BJ (cell line): ENCODE measurements around the gene CD8B. TPM values are rescaled to one million over a fixed set of nuclear protein-coding genes. Genes with fewer than 3 reads are reported as not detected.
A peak's percentile ranks its signal among the peaks of the same experiment; 100 is the strongest.
"Not testable (repeated sequence)": the region's sequence is repeated elsewhere in the genome, so short reads cannot be mapped to it uniquely, and the experiment has no call there.

Source experiments
- CTCF ChIA-PET: fragments of 350-600 bp; formaldehyde crosslinking; extraction: SDS; loops from one replicate; lab custom pipeline; 2021; ENCODE audit warnings: antibody characterized with exemption, inconsistent platforms; lab: Yijun Ruan, JAX
- POLR2A ChIA-PET: fragments of 300-600 bp; sonication (Branson Sonifier 250); formaldehyde crosslinking; extraction: SDS; loops from one replicate; lab custom pipeline; 2021; ENCODE audit warnings: antibody characterized with exemption; lab: Charles Lee
- DNase-seq: peaks from one replicate; pipeline ENCODE4 v3.0.0-alpha.2; 2011; ENCODE audit warnings: low read depth
- H3K27me3 ChIP-seq: 2 replicates; pipeline ENCODE4 v1.6.0; 2011; ENCODE audit warnings: low read length; ENCODE audit not compliant: control insufficient read depth, insufficient read depth
- H3K36me3 ChIP-seq: 2 replicates; pipeline ENCODE4 v1.5.1; 2011; ENCODE audit warnings: low read length; ENCODE audit not compliant: control insufficient read depth, insufficient read depth
- H3K4me3 ChIP-seq: 2 replicates; pipeline ENCODE4 v1.5.1; 2011; ENCODE audit warnings: low read depth, mild to moderate bottlenecking, control low read depth, low read length
- CTCF ChIP-seq: IDR thresholded peaks from 2 replicates; pipeline ENCODE4 v1.5.1; 2011; ENCODE audit warnings: low read depth, mild to moderate bottlenecking, control low read depth, inconsistent platforms, low read length, moderate library complexity; ENCODE audit not compliant: insufficient read depth
- polyA minus RNA-seq: library from RNA; depleted of rRNA, polyadenylated mRNA; stranded (reverse); fragments of >200 nt; gene quantifications from 2 replicates; pipeline ENCODE4 v1.2.3, GENCODE V29; 2011; rRNA and poly(A)+ RNA removed
- polyA plus RNA-seq: library from polyadenylated mRNA; depleted of rRNA; stranded (reverse); fragments of >200 nt; gene quantifications from 2 replicates; pipeline ENCODE4 v1.2.3, GENCODE V29; 2011; rRNA removed

CD8B gene
- polyA plus RNA-seq (not detected in 2 replicates), polyA minus RNA-seq (not detected in 2 replicates)

- DNase-seq, CTCF ChIA-PET, H3K27me3 ChIP-seq, H3K36me3 ChIP-seq, H3K4me3 ChIP-seq, POLR2A ChIA-PET: not testable (repeated sequence)
Measured at GRCh38 chr2:86861628-86862379, at the start of gene CD8B. Gene CD8B (minus strand): TSS chr2:86861886. CDS start chr2:86861865, 21 bp downstream.

GRCh38 chr2:86905868-86906267, 44.2 kb upstream of the CD8B start:
- CTCF ChIA-PET, H3K27me3 ChIP-seq, H3K36me3 ChIP-seq, POLR2A ChIA-PET, DNase-seq, H3K4me3 ChIP-seq: not testable (repeated sequence)

- CTCF ChIA-PET, result not testable (repeated sequence)
Measured at GRCh38 chr2:86900687-86901086, 39.0 kb upstream of the CD8B start.

GRCh38 chr2:86886026-86886425, 24.3 kb upstream of the CD8B start:
- POLR2A ChIA-PET, H3K27me3 ChIP-seq, DNase-seq, H3K36me3 ChIP-seq, H3K4me3 ChIP-seq, CTCF ChIA-PET: not testable (repeated sequence)

More at GRCh38 chr2:86900687-86901086, 39.0 kb upstream of the CD8B start:
- TF ChIP-seq CTCF, result 0 out of 2 replicates have a peak, but pooled peaks have one; percentile 2
- H3K36me3 ChIP-seq, DNase-seq, POLR2A ChIA-PET, H3K4me3 ChIP-seq, H3K27me3 ChIP-seq: not testable (repeated sequence)

- H3K4me3 ChIP-seq, CTCF ChIA-PET: not testable (repeated sequence)
Measured at GRCh38 chr2:86882865-86883264, 21.2 kb upstream of the CD8B start.

GRCh38 chr2:86882118-86882665, 20.5 kb upstream of the CD8B start:
- POLR2A ChIA-PET, H3K27me3 ChIP-seq, CTCF ChIA-PET: not testable (repeated sequence)

More at GRCh38 chr2:86882865-86883264, 21.2 kb upstream of the CD8B start:
- H3K36me3 ChIP-seq, H3K27me3 ChIP-seq, POLR2A ChIA-PET, DNase-seq: not testable (repeated sequence)

GRCh38 chr2:86878986-86879385, 17.3 kb upstream of the CD8B start:
- DNase-seq, CTCF ChIA-PET, H3K27me3 ChIP-seq, POLR2A ChIA-PET, H3K36me3 ChIP-seq, H3K4me3 ChIP-seq: not testable (repeated sequence)

More at GRCh38 chr2:86882118-86882665, 20.5 kb upstream of the CD8B start:
- not testable (repeated sequence) for H3K4me3 ChIP-seq, H3K36me3 ChIP-seq, DNase-seq

GRCh38 chr2:86870941-86871340, 9.3 kb upstream of the CD8B start:
- POLR2A ChIA-PET, H3K27me3 ChIP-seq, DNase-seq, H3K4me3 ChIP-seq, H3K36me3 ChIP-seq, CTCF ChIA-PET: not testable (repeated sequence)

- CTCF ChIA-PET, result not testable (repeated sequence)
Measured at GRCh38 chr2:86868895-86869468, 7.3 kb upstream of the CD8B start.

GRCh38 chr2:86862380-86862703, 656 bp upstream of the CD8B start:
- H3K4me3 ChIP-seq, DNase-seq, POLR2A ChIA-PET, H3K36me3 ChIP-seq, CTCF ChIA-PET, H3K27me3 ChIP-seq: not testable (repeated sequence)

More at GRCh38 chr2:86868895-86869468, 7.3 kb upstream of the CD8B start:
- H3K27me3 ChIP-seq, POLR2A ChIA-PET, H3K36me3 ChIP-seq, H3K4me3 ChIP-seq, DNase-seq: not testable (repeated sequence)

GRCh38 chr2:86861175-86861574, 511 bp downstream of the CD8B start:
- POLR2A ChIA-PET, DNase-seq, H3K36me3 ChIP-seq, H3K4me3 ChIP-seq, CTCF ChIA-PET, H3K27me3 ChIP-seq: not testable (repeated sequence)

GRCh38 chr2:86860573-86860972, 1.1 kb downstream of the CD8B start:
- DNase-seq, CTCF ChIA-PET, H3K4me3 ChIP-seq, POLR2A ChIA-PET, H3K36me3 ChIP-seq, H3K27me3 ChIP-seq: not testable (repeated sequence)
